ENCODE measurements around the gene GTF2A1. TPM values are rescaled to one million over a fixed set of nuclear protein-coding genes. Genes with fewer than 3 reads are reported as not detected.

The GTF2A1 gene
- total RNA-seq, 1 donor from 2014 or later: 40.9 TPM

DNA sequence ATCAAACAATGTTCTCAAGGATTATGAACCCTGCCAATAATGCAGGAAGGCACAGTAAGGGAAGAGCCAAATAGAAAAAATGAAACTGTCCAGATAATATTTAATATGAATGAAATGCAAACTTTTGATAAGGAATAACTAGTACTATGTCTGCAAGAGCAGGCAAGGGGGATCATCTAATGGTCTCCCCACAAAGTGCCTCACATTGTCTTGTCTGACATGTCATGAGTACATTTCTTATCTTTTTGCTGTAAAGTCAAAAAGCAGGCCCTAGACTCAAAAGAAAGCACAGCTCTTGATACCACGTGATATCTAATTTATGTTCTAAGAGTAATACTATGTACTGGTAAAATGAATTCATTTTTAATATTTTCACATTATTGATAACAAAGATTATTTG lies 43.9 kb upstream of the GTF2A1 start:
- H3K27me3 Mint-ChIP-seq: no peaks in the 10 kb centered on the region
- H3K4me1 Mint-ChIP-seq (ENCODE audit: unreplicated experiment): peaks cover 13% of the 10 kb centered on the region
- no peak overlapping the region for H3K4me3 Mint-ChIP-seq
- TF ChIP-seq, protein P1, sequence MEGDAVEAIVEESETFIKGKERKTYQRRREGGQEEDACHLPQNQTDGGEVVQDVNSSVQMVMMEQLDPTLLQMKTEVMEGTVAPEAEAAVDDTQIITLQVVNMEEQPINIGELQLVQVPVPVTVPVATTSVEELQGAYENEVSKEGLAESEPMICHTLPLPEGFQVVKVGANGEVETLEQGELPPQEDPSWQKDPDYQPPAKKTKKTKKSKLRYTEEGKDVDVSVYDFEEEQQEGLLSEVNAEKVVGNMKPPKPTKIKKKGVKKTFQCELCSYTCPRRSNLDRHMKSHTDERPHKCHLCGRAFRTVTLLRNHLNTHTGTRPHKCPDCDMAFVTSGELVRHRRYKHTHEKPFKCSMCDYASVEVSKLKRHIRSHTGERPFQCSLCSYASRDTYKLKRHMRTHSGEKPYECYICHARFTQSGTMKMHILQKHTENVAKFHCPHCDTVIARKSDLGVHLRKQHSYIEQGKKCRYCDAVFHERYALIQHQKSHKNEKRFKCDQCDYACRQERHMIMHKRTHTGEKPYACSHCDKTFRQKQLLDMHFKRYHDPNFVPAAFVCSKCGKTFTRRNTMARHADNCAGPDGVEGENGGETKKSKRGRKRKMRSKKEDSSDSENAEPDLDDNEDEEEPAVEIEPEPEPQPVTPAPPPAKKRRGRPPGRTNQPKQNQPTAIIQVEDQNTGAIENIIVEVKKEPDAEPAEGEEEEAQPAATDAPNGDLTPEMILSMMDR (conservative IDR thresholded peaks at IDR 0.05): no peak
- DNase-seq (ENCODE audit: extremely low spot score, unreplicated experiment): no peak
- no peak overlapping the region for H3K27ac Mint-ChIP-seq
- peaks cover 16% of the 10 kb centered on the region for H3K36me3 Mint-ChIP-seq
- H3K9me3 Mint-ChIP-seq: no peaks in the 10 kb centered on the region

DNA sequence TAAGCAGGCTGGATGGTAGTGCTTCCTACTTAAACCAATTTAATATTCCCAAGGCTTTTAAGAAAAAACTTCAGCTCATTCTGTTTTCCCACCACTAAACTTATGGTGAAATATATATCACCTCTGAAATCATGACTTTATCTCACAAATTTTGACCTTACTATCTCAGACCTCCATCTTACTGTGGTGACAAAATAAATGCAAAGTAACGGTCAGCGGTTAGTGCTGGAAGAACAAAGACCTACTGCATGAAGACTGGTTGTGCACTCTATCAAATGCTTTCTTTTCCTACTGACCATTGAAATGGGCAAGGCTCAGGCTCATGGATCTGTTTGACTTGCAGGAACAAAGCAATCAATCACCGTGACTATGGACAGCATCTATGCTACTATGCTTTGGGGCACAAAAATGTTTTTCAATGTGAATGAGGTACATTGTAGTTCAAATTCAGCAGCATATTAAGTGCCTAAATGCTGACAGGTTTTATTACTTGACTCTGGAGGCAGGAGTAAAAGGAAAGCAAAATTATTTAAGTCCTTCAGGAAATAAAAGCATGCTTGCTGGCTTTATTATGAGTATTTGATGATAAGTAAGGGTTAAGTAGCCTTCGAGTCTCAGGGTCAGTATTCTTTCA lies 43.1 kb upstream of the GTF2A1 start:
- DNase-seq (ENCODE audit: extremely low spot score, unreplicated experiment): no peak
- H3K27ac Mint-ChIP-seq: peak overlapping the region; percentile 27
- H3K4me1 Mint-ChIP-seq (ENCODE audit: unreplicated experiment): peaks cover 8% of the 10 kb centered on the region
- TF ChIP-seq, protein P1 (conservative IDR thresholded peaks at IDR 0.05): no peak
- H3K9me3 Mint-ChIP-seq: no peaks in the 10 kb centered on the region
- peaks cover 17% of the 10 kb centered on the region for H3K36me3 Mint-ChIP-seq
- H3K4me3 Mint-ChIP-seq: no peak overlapping the region
- H3K27me3 Mint-ChIP-seq: no peaks in the 10 kb centered on the region

DNA sequence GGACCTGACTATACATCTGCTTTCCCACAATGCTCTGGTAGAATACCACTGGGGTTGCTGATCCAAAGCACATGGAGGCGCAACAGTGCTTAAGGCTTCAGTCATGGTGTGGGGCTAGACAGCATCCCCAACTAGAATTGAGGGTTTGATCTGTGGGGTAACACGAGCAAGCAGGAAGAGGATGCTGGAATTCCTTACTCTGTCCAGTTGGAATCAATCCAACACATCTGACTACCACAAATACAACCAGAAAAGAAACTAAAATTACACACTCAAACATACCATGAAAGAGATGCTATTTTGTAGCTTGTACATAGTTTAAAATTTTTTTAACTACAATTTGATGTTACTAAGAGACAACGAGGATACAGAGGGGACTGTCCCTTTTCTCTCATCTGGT lies 40.4 kb upstream of the GTF2A1 start:
- Mint-ChIP-seq H3K36me3 (peaks cover 17% of the 10 kb centered on the region), H3K4me3 (no peak overlapping the region), H3K9me3 (no peaks in the 10 kb centered on the region), H3K27me3 (no peaks in the 10 kb centered on the region), H3K4me1 (ENCODE audit: unreplicated experiment) (peaks cover 5% of the 10 kb centered on the region), H3K27ac (no peak overlapping the region)
- TF ChIP-seq, protein P1 (conservative IDR thresholded peaks at IDR 0.05): no peak
- no peak for DNase-seq (ENCODE audit: extremely low spot score, unreplicated experiment)

DNA sequence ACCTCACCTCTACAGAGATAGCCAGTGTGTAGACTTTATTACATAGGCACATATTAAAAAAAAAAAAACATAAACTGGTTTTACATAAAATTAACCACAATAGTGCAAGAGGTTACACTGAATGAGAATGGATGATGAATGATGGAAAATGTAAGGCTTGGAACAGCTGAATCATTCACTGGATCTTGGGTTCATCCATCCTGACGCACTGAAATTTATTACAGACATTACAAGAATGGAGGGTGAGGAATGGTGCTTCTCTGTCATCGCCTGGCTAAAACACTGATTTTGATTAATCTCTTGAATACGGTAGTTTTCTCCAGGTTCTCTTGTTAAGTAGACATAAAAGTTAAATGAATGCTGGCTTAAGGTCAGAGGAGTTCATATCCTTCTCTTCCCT lies 40.0 kb upstream of the GTF2A1 start:
- peaks cover 17% of the 10 kb centered on the region for H3K36me3 Mint-ChIP-seq
- no peak overlapping the region for H3K4me3 Mint-ChIP-seq
- H3K4me1 Mint-ChIP-seq (ENCODE audit: unreplicated experiment): peaks cover 5% of the 10 kb centered on the region
- no peak overlapping the region for H3K27ac Mint-ChIP-seq
- TF ChIP-seq, protein P1 (conservative IDR thresholded peaks at IDR 0.05): no peak
- H3K27me3 Mint-ChIP-seq: no peaks in the 10 kb centered on the region
- H3K9me3 Mint-ChIP-seq: no peaks in the 10 kb centered on the region
- DNase-seq (ENCODE audit: extremely low spot score, unreplicated experiment): no peak

DNA sequence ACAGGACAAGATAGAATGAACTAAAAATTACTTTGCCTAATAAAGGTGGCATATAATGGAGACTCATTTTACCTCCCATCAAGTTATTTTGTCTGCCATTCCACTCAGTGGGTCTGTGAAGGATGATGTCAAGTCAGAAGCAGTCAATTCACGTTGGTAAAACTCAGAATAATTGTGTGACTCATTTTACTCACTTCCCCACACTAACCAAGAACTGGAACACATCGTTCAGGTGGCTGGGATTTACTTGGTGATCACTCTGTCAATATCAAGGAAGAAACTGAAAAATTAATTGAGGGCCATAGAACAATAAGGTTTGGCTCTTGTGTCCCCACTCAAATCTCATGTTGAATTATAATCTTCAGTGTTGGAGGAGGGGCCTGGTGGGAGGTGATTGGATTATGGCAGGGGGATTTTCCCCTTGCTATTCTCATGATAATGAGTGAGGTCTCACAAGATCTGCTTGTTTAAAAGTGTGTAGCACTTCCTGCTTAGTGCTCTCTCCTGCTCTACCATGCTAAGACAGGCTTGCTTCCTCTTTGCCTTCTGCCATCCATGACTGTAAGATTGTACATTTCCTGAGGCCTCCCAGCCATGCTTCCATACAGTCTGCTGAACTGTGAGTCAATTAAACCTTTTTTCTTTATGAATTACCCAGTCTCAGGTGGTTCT lies 35.7 kb upstream of the GTF2A1 start:
- Mint-ChIP-seq H3K9me3 (no peaks in the 10 kb centered on the region), H3K27ac (peak overlapping the region; percentile 46), H3K36me3 (peaks cover 9% of the 10 kb centered on the region), H3K4me3 (no peak overlapping the region), H3K4me1 (ENCODE audit: unreplicated experiment) (no peaks in the 10 kb centered on the region), H3K27me3 (no peaks in the 10 kb centered on the region)
- DNase-seq (ENCODE audit: extremely low spot score, unreplicated experiment): no peak
- TF ChIP-seq, protein P1 (conservative IDR thresholded peaks at IDR 0.05): no peak

Data from type B pancreatic cell (in vitro differentiated cells).